Prostate gland (tissue), 2 donors: ENCODE measurements around the gene MUSTN1.

Experiments used
- POLR2AphosphoS5 ChIP-seq: sonication (generic); formaldehyde crosslinking; IDR thresholded peaks from one replicate; pipeline ENCODE4 v1.6.1; 2017; ENCODE audit warnings: antibody characterized with exemption
- TF ChIP-seq, protein P1 (sequence below), 4 experiments: fragments of 200-600 bp in 2 of 4; fragments of 450-650 bp in 2 of 4; sonication (generic) in 2 of 4; IDR thresholded peaks; 1 replicate in 3 of 4; 2 replicates in 1 of 4; pipeline ENCODE4 v1.5.1; 2016 to 2019; ENCODE audit warnings: antibody characterized with exemption in 4 of 4, mild to moderate bottlenecking in 2 of 4, moderate library complexity in 2 of 4

DNA sequence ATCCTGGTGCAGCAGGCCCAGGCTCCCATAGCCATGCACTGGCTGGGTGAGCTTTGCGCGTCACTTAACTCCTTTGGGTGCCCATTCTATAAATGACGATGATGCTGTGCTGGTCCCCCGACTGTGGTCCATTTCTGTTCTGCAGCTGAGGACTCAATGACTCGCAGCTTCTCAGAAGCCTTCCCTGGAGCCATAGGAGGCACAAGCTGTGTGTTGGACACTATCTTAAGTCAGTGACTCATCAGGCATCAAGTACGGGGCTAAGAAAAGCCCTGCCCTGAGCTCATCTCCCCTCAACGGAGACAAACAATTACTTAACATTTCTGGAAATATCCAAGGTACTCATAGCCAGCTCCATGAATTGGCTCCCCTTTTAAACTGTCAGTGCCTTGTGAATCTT, 13.8 kb upstream of the MUSTN1 start:
- TF ChIP-seq, protein P1, sequence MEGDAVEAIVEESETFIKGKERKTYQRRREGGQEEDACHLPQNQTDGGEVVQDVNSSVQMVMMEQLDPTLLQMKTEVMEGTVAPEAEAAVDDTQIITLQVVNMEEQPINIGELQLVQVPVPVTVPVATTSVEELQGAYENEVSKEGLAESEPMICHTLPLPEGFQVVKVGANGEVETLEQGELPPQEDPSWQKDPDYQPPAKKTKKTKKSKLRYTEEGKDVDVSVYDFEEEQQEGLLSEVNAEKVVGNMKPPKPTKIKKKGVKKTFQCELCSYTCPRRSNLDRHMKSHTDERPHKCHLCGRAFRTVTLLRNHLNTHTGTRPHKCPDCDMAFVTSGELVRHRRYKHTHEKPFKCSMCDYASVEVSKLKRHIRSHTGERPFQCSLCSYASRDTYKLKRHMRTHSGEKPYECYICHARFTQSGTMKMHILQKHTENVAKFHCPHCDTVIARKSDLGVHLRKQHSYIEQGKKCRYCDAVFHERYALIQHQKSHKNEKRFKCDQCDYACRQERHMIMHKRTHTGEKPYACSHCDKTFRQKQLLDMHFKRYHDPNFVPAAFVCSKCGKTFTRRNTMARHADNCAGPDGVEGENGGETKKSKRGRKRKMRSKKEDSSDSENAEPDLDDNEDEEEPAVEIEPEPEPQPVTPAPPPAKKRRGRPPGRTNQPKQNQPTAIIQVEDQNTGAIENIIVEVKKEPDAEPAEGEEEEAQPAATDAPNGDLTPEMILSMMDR (IDR thresholded peaks at IDR 0.05), result no peak
- no peak for TF ChIP-seq POLR2AphosphoS5
